GM18508 (cell line): ENCODE results near the gene ARMC9.
"Not testable (repeated sequence)": the region's sequence is repeated elsewhere in the genome, so short reads cannot be mapped to it uniquely, and the experiment has no call there.

Experiments used
- ATAC-seq: cut with Tn5 transposase; IDR thresholded peaks from one replicate; pipeline ENCODE4 v1.9.1; 2021; ENCODE audit warnings: moderate number of reproducible peaks; ENCODE audit not compliant: insufficient read depth, unreplicated experiment

The ARMC9 gene

DNA sequence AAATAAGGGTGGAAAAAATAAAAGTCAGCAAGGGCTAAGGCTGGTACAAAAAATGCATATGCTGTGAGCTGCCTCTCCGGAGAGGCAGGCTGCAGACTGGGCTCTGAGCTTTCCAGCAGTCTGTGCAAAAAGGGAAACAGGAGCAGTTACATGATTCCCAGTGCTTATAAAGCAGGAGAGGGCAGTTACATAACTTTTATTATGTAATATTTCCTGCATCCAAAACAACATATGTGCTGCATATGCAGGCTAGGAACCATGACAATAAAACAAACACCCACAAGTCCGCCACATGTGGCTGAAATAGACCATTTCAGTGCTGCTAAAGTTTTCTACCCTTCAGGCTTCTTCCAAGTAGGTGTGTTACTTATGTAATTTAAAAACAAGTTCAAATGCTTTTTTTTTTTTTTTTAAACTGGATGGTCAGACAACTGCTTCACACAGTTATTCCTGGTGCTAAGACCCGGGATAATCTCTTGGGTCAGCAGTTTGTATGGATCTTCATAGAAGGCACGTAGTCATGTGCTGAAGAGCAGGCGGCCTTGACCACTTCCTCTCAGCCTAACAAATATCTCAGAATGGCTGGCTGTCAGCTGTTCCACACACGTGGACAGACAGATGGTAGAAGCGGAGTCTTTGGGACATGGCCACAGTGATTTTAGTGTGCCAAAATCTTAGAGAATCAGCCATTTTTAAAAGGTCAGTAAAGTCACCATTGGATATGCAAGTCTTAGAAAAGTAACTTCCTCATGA lies 43.5 kb downstream of the ARMC9 start:
- no peak for ATAC-seq

DNA sequence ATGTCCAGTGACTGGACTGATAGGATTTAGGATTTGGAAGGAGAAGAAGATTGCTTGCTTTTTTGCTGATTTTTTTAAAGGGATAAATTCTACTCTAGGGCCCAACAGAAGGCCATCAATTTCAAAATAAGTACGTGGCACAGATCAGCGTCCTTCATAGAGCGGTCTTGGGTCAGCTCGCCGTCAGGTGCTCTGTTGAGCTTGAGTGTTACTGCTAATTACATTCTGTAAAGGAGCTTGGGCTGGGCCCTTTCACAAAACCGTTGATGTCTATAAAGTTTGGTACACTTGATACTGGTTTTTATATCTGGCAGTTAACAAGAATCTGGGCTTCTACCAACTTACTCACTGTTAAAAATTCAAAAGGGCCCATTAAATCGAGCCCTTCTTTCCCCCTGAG lies 45.4 kb downstream of the ARMC9 start:
- ATAC-seq: no peak

DNA sequence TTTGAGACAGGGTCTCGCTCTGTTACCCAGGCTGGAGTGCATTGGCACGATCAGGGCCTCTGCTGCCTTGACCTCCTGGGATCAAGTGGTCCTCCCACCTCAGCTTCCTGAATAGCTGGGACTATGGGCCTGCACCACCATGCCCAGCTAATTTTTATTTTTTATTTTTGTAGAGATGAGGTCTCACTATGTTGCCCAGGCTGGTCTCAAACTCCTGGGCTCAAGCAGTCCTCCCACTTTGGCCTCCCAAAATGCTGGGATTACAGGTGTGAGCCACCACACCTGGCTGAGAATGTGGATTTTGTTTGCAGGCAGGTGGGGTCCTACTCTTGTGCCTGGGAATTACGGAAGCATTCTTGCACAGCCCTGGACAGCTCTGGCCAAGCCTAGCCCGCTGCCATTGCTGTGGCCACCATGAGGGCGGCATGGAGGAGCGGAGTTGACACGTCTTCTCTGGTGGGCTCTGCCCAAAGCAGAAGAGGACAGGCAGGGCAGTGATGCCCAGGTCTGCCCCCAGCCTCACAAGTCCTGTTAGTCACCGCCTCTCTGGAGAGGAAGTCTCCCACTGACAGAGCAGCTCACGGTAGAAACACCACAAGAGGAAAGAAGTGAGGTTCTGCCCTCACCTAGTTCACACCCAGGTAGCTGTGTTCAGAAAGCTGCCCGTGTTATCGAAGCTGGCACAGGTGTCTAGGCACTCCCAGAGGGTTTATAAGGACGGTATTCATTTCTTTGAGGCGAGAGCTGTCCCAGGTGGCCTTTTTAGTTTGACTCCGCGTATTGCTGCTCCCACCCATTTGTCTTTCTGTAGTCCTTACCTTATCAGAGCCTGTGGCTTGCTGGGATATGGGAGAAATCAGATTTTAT lies 46.2 kb downstream of the ARMC9 start:
- no peak for ATAC-seq

DNA sequence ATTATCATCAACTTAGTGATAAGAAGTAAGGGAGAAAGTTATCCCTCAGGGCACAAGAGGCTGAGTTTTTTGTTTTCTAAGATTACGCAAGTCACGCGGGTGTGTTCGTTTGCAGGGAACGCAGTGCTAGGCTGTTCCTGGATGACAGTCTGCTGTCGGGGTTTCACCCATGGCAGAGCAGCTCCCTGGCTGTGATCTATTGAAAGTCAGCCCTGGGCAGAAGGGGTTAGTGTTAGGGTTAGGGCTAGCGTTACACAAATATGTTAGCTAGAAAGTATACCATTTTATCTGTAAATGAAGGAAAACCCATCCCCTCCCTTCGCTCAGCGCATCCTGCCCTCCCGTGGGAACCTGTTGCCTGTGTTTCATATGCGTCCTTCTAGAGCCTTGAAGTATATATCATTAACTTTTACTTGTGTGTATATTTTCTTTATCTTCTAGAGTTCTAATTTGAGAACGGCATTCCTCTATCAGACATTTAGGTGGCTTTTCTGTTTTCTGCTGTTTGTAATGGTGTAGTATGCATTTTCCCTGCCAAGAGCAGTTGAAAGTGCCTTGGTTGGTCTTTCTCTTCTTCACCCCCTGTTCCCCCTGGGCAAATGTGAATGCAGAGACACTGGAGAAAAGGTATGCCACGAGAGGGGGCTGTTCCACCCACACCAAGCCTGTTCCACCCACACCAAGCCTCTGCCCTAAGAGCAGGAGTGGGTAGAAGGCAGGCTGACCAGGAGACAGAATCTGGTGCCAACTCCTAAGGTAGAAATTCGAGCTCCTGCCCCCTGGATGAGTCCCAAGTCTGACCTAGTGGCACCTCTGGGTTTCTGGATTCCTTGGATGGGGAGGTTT lies 47.0 kb downstream of the ARMC9 start:
- ATAC-seq: no peak

DNA sequence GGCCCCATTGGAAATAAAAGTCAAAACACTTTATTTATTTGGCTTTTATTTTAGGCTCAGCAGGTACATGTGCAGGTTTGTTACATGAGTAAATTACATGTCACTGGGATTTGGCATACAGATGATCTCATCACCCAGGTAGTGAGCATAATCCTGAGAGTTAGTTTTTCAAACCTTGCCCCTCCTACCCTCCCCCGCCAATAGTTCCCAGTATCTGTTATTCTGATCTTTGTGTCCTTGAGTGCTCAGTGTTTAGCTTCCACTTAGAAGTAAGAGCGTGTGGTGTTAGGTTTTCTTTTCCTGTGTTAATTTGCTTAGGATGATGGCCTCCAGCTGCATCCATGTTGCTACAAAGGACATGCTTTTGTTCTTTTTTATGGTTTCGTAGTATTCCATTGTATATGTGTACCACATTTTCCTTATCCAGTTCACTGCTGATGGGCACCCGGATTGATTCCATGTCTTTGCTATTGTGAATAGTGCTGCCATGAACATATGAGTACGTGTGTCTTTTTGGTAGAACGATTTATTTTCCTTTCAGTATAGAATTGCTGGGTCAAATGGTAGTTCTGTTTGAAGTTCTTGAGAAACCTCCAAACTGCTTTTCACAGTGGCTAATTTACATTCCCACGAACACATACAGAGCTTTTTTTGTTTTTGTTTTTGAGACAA lies 47.9 kb downstream of the ARMC9 start:
- ATAC-seq: no peak

DNA sequence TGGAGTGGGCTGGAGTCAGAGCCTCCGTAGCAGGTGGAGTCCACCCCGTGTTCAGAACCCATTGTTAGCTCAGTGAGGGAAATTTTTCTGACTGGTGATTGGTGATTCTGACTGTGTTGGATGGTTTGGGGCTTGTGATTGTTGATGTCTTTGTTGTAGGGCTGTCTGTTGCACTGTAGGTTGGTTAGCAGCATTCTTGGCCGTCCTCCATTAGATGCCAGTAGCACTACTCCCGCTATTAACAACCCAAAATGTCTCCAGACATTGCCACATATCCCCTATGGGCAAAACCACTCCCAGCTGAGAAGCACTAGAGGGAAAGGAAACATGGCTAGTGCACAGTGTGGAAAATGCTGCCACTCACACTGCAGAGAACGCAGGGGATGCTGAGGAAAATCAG lies 51.7 kb downstream of the ARMC9 start:
- ATAC-seq: no peak

DNA sequence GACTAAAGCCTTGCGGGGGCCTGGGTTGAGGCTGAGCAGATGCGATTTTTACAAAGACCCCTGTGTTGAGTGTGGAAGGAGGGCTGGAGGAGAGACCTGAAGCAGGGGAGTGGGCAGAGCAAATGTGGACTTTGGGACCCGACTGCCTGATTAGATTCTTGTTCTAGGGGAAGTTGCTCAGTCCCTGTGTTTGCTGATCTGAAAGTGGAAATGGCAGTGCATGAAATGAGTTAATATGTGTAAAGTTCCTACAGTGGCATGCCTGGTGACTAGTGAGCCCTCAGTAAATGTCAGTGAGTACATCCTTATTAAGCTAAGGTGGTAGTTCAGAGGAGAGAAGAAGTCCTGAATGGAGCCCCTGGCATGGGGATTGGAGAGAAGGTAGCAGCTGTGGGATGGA lies 52.3 kb downstream of the ARMC9 start:
- ATAC-seq: no peak

DNA sequence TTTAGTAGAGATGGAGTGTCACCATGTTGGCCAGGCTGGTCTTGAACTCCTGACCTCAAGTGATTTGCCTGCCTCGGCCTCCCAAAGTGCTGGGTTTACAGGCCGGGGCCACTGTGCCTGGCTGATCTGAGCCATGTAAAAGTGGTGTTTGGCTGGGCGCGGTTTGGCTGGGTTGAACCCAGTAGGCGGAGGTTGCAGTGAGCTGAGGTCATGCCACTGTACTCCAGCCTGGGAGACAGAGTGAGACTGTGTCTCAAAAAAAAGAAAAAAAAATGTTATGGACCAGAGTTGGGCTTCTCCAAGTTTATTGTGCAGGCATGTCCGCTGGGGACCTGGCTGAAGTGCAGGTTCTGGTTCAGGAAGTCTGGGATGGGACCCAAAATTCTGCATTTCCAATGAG lies 54.9 kb downstream of the ARMC9 start:
- not testable (repeated sequence) for ATAC-seq

DNA sequence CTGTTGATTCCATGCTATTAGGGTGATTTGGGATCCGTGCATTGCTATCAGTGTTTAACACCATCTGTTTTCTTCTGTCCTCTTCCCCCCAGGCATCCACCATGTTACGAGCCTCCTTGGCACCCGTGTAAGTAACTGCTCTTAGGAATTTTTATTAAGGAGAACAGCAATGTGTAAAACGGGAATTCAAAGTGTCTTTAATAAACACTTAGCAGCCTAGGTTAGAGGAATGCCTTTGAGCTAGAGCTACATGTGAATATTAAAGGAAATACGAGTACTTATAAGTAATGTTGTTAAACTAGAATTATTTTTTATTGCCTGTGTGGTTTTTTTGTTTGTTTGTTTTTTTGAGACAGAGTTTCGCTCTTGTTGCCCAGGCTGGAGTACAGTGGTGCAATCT lies 58.1 kb downstream of the ARMC9 start:
- ATAC-seq: no peak

DNA sequence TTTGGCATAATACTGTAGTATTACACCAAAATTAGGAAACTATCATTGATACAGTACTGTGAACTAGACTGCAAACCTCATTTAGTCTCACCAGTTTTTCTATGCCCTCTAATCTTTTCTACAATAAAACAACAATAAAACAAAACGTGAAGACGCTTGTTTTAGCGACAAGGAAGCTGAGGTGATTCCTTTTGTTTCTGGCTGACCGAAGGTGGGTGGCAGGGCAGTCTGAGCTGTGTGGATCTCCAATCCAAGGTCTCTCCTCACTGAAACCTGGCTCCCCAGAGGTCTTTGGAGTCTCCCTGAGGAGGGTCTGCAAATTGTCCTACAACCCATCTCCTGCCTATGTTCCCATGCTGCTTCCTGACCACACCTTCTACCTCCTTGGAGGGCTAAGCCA lies 59.3 kb downstream of the ARMC9 start:
- ATAC-seq: no peak

DNA sequence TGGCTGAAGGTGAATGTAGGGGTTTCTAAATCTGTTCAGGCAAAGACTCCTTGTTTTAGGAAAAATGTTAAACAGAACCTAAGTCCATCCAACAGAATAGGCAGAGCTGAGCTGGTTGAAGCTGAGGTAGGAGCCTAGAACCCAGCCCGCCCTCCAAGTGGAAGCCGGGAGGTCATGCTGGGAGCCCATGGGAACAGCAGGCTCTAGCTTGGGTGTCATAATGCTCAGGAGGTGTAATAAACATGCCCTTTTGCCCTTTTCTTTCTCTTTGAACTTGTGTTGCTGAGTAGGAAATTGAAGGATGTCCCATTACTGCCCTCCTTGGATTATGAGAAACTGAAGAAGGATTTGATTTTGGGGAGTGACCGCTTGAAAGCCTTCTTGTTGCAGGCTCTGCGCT lies 60.3 kb downstream of the ARMC9 start:
- ATAC-seq: no peak

DNA sequence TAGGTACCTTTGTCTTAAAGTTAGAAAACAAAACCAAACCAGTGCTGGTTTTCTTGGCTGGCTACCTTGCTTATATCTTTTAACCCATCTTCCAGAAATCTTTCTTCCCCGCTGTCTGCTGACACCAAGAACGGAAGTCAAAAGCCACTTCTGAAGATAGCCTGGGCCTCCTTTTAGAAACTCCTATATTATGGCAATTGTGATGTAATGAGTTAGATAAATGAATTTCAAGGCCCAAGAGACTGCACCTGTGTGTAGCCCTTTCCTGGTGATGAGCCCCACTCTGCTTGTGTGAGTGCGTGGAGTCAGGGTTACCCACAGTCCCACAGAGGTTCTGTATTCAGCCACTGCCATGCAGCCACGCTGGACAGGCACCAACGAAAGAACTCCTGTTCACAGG lies 60.7 kb downstream of the ARMC9 start:
- ATAC-seq: no peak

DNA sequence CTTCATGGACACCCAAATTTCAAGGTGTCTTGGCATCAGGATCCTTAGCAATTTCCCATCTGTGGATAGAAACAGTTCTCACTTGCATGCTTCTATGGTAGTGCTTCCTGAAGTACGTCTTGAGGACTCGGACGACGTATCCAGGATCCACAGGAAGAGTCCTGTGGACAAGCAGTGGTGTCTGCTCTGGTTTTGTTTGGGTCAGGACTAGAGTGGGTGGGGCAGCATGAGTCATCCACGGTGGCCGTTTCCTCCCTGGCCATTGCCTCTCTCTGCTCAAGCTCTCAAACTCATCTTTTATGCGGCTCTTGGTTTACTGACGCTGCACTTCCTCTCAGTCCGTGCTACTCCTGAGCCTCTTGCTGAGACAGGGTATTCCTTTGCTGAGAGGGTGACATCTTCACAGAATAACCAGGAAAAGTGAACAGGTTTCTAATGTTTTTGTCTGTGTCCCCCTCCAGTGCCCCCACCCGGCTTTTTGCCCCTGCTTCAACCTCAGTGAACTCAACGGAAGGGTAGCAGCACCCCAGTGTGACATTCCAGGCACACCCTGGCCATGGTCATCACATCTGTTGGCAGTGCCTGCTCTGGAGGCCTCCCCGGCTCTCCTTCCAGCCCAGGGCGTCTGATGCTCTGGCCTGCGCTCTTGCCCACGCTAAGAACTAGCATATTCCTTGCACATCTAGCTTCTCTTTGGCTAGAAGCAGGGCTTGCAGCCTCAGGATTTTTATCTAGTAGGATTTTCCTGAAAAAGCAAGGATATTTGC lies 62.2 kb downstream of the ARMC9 start:
- no peak for ATAC-seq

DNA sequence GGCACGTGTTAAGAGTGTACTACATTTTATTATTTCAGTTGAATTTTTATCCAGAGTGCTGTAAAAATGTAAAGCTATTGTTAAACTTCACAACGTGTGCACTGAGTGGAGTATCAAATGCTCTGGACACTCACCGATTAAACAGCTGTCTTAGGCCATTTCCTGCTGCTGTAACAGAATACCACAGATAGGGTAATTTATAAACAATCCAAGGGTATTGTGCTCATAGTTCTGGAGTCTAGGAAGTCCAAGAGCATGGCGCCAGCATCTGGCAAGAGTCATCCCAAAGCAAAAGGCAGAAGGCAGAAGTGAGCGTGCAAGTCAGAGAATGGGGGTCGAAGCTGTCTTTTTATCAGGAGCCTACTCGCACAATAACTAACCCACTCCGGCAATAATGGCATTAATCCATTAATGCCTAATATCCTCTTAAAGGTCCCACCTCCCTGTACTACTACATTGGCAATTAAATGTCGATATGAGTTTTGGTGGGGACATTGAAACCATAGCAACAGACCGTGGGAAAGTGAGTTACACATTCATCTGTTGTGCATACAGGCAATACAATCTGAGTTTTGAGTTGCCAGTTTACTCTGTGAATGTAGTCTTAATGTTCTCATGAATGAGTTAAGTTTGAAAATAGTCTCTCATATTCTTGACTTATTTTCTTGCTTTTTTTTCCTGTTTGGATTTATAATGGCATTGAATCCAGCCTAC lies 64.8 kb downstream of the ARMC9 start:
- ATAC-seq: no peak

DNA sequence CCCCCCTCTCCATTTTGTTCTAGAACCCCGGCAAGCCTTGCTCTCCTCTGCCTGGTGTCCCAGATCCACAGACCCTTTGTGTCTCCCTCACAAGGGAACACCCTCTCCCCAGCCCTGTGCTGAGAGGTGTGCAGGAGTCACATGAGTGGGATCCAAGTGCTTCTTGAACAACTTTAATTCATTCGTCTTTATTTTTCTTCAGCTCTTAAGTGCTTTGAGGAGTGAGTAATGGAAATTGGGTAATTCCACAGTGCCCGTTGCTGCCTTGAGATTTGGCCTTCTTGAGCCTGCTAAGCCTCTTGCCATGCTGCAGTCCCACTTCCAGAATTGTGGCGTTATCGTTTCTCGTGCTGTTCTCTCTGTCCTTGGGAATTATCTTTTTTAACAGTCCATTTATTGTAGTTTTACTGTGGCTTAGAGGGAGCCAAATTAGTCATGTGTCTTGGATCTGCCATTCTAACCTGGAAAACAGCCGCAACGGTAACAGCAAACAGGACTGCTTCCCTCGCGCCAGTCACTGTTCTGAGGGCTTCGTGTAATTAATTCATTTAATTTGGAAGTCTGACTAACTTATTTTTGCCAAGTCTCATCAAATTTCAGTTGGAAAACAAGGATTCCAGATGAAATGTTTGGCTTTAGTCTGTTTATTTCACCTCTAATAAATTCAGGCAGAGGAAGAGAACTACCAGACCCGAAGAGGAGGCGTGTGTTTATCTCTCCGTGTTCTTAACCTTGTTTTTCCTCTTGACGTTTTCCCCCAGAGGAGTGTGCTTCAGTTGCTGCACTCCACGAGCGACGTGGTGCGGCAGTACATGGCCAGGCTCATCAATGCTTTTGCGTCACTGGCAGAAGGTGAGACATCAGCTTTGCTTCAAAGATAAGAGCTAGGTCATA lies 72.0 kb downstream of the ARMC9 start:
- ATAC-seq: no peak

DNA sequence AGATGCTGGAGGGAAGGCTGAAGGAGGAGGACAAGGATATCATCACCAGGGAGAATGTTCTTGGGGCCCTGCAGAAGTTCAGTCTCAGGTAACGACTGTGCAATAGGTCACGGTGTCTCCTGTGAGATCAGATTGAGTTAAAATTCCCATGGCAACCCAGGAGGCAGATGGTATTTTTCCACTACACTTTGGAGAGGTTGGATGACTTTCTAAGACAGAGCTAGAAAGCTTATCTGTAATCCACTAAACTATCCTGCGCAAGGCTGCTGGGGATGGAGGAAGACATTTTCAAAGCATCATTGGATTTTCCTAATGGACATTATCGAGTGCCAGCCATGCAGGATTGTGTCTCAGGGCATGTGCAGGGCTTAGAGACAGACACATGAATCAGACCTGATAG lies 74.6 kb downstream of the ARMC9 start:
- no peak for ATAC-seq

DNA sequence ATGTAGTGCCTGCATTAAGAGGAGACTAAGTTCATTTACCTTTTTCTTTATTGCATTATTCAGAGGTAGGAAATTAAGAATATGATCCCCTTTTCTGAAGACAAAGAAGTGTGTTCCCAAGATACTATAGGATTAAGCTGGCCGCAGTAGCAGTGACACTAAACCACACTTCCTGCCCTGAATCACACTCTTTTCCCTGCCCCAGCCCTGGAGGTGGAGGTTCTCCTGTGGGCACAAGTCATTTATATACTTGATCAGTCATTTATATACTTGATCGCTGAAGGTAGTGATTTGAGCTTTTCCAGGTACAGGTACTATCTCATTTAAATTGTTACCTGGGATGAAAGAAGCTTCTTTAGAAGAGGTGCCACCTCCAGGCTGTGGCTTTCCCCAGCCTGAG lies 78.6 kb downstream of the ARMC9 start:
- no peak for ATAC-seq

DNA sequence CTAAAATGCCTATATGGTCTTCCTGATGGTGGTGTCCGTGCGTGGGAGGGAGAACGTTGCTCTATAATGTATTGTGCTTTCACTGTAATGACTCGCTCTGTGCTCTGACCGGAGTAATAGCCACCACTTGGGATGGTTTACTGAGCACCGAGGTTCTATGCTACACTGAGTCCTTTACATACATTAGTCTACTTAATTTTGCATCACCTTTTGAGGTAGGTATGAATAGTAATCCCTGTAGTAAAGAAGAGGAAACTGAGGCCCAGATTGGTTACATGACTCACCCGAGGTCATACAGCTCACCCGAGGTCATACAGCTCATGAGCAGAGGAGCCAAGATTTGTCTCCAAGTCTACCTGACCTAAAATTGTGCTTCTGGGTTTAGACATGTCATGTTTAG lies 79.5 kb downstream of the ARMC9 start:
- no peak for ATAC-seq
